GM21381 (cell line): ENCODE results near the gene RABL6.
A peak's percentile ranks its signal among the peaks of the same experiment; 100 is the strongest.
"Not testable (repeated sequence)": the region's sequence is repeated elsewhere in the genome, so short reads cannot be mapped to it uniquely, and the experiment has no call there.

Experiments
- ATAC-seq: cut with Tn5 transposase; IDR thresholded peaks from one replicate; pipeline ENCODE4 v1.9.1; 2021; ENCODE audit warnings: mild to moderate bottlenecking, moderate library complexity; ENCODE audit not compliant: unreplicated experiment

The RABL6 gene

DNA sequence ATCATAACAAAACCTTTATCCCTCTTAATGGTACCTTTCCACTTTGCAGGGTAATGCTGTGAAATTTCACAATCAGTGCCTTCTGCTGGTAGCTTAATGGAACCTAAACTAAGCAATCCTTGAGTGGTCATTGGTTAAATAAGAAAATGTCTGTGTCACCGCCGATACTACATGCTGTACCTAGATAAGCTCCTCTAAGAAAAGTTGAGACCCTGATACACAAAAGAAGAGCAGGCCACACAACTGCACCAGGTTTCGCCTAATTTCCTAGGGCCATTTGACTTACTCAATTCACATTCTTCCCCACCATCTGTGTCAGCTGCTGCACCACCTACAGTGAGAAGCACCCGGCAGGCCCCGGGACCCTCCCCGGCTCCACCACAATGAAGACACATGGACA lies 67.4 kb downstream of the RABL6 start:
- no peak for ATAC-seq

DNA sequence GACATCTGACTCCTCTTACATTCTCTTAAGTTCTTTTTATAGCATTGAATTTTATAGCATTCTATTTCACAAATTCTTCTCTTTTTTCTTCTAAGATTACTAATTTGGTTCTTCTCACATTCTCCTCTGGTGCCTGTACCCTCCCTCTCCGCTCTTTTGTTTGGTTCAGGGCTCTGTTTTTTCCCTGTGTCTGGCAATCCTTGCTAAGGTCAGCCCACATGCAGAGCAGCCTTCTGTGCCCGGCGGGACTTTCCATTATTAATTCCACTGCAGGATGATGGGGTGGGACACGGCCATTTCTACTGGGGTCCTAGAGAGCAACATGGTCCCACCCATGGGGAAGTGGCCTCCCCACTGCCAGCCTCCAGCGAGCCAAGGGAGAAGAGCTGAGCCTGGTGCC lies 68.7 kb downstream of the RABL6 start:
- no peak for ATAC-seq

DNA sequence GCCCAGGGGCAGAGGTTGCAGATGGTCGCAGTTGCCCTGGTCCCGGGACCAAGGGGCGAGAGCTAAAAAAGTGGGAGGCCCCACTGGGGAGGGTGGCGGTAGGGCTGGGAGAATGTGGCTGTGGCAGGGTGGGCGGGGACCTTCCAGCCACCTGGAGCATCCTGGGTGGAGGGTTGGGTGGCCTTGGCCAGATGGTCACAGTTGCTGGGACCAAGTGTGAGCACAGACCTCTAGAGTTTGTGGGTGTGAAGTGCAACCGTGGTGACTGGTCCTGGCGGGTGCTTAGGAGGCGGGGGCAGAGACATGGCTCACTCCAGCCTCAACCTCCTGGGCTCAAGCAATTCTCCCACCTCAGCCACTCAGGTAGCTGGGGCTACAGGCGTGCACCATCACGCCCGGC lies 72.9 kb downstream of the RABL6 start:
- no peak for ATAC-seq

DNA sequence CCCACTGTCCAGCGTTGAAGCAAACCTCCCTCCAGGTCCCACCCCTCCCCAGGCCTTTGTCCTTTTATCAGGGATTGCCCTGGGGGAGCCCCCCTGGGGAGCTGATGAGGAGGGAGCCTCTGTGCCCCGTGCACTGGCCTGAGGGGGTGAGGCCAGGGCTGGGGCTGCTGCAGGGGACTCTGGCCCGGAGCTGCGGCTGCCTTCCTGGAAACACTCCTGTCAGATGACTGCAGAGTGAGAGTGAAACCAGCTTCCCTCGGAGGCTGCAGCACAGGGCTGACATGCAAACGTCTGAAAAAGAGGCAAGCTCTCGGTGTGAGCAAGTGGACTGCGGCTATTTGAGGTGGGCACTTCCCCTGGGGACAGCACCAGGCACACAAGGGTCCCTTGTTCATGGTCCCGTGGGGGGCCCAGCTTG lies 74.0 kb downstream of the RABL6 start:
- ATAC-seq, result no peak

DNA sequence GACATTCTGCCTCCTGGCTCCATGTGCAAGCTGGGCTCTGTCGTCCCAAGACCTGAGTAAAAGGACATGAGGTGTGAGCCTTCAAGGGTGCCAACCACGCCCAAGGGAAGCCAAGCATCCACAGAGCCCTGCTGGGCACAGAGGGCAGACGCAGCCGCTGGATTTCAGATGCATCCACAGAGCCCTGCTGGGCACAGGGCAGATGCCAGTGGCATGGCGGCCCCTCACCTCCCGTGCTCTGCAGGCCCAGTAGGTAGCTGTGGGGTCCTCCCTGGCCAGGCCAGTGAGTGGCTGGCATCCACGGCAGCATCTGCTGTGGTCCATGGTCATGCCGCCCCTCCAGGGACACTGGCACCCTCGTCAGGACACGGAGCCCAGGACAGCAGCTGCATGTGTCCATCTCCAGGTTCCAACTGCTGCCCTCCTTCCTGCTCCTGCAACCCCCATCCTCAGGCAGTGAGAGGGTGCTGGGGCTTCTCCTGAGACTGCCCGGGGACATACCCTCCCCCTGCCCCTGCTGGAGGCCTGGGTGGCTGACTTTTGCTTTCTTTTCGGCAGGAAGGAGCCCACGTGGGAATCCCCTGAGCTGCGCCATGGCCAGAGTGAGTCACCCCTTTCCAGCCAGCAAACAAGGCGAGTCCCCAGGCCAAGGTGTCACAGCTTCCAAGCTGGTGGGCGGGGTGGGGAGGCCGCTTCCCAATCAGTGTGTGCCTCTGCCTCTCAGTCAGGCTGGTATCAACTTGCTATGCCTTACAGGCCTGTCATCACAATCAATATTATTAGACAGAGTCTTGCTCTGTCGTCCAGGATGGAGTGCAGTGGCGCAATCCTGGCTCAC lies 74.6 kb downstream of the RABL6 start:
- ATAC-seq, result peak; percentile 19

DNA sequence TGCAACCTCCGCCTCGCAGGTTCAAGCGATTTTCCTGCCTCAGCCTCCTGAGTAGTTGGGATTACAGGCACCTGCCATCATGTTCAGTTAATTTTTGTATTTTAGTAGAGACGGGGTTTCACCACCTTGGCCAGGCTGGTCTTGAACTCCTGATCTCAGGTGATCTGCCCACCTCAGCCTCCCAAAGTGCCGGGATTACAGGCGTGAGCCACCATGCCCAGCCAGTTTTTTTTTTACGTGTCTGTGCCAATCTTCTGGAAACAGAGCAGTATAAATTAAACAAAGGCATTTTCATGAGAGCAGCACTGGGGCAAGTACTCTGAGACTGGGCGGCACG lies 75.2 kb downstream of the RABL6 start:
- not testable (repeated sequence) for ATAC-seq

DNA sequence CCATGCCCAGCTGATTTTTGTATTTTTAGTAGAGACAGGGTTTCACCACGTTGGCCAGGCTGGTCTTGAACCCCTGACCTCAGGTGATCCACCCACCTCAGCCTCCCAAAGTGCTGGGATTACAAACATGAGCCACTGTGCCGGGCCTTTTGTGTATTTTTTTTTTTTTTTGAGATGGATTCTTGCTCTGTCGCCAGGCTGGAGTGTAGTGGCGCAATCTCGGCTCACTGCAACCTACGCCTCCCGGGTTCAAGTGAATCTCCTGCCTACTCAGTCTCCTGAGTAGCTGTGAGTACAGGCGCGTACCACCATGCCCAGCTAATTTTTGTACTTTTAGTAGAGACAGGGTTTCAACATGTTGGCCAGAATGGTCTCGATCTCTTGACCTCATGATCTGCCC lies 75.9 kb downstream of the RABL6 start:
- ATAC-seq, result not testable (repeated sequence)

DNA sequence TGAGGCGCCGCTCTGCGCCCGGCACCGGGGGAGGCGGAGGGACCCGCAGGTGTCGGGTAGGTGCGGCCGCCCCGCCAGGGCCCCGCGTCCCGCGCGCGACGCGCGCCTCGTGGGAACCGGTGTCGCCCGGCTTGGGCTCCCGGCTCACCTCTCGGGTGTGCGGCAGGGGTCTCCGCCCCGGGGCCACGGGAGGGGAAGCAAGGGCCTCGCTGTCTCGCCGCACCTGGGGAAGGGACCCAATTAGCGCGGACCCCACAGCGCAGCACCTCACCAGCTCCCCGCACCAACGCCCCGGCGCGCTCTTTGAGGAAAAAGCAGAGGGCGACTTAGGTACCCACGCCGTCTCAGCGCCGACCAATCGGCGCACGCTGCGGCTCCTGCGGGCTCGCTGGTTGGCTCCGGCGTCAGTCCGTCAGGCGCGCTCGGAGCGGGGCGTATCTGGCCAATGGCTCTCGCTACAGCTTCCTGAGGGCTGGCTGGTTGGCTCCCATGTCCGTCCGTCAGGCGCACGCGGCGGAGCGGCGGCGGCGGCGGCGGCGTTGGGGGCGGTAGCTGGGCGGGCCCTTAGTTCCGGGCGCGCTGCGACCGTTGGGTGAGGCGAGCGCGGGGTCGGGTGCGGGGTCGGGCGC lies 78.3 kb downstream of the RABL6 start, which contains the start of gene TRAF2:
TSS of gene TRAF2 (plus strand) at position 567 of the 629 bp plus-strand sequence. CDS start 12,225 bp downstream, outside the sequence.
- ATAC-seq, result peak; percentile 74

DNA sequence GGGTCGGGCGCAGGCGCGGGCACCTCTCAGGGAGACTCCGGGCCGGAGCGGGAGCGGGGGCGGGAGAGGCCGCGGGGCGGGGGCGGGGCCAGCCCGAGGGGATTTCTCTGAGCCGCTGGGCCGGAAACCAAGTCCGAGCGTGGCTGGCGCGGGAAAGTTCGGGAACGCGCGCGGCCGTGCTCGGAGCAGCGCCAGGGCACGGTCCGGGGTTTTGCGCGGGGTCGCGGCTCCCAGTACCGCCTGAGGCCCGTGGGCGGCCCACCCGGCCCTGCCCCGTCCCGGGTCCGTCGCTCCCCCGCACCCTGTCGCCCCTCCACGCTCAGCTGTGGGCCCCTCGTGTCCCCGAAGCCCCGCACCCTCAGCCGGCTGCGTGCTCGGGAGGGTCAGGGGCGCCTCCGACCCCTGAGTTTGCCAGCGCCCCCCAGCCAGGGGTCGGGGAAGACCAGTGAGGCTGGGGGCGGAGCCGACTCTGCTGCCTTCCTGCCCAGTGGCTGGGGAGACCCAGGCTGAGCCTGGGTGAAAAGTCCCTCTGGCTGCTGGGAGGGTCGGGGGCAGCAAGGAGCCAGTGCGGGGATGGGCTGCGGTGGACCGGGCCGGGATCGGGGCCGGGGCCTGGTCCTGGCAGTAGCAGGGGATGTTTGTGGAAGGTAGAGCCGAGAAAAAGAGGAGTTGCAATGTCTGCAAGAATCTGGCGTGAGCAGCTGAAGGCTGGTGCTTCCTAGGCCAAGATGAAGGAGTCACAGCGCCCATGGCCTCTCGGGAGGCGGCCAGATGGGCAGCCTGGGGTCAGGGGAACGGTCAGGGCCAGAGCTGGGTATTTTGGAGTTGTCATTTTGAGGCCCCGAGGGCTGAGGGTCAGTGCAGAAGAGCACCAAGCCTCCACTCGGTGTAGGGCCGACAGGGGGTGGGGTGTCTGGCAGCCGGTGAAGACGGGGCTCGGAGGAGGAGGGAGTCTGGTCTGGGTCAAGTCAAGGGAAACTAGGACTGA lies 79.2 kb downstream of the RABL6 start:
- ATAC-seq, result peak; percentile 19

DNA sequence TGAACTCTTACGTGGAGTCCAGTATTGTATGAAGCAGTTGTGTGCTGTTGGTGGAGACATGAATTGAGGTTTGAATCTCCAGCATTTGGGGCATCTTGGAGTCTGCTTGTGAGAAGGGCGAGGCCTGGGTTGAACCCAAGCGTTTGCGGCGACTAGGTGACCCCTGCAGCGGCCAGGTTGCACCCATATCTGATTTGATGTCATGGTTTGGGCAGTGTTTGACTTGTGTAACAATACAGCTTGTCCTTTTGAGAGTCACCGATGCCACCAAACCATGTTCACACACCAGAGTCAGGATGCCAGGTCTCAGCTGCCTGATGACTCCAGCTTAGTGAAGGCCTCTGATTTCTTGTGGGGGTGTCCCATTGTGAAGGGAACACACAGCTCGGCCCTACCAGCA lies 80.7 kb downstream of the RABL6 start:
- no peak for ATAC-seq

DNA sequence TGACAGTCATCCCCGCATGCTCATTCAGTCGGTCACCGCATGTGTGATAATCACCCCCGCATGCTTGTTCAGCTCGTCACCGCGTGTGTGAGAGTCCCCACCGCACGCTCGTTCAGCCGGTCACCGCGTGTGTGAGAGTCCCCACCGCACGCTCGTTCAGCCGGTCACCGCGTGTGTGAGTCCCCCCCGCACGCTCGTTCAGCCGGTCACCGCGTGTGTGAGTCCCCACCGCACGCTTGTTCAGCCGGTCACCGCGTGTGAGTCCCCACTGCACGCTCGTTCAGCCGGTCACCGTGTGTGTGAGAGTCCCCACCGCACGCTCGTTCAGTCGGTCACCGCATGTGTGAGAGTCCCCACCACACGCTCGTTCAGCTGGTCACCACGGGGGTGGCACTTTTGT lies 82.1 kb downstream of the RABL6 start:
- no peak for ATAC-seq

DNA sequence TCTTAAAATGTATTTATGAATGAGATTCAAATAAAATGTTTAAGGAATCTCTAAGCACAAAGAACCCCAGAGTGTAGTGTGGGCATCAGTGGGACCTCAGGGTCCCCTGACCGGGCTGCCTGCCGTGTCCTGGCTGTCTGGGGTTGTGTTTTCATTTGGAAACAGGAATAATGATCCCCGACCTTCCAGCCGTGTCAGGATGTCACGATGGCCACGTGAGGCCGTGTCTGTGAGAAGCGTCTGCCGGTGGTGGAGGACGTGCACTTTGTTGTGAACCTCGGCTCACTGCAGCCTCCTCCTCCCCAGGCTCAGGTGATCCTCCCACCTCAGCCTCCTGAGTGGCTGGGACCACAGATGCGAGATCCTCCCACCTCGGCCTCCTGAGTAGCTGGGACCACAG lies 82.9 kb downstream of the RABL6 start:
- ATAC-seq, result no peak
